Measurements from ENCODE around the gene BICDL2.
"Not testable (repeated sequence)": the region's sequence is repeated elsewhere in the genome, so short reads cannot be mapped to it uniquely, and the experiment has no call there.

Gene BICDL2

GRCh38 chr16:3056336-3057180, 19.8 kb upstream of the BICDL2 start:
- no peak overlapping the region for H3K27ac ChIP-seq (ENCODE audit: low read depth, low read length)
- peaks cover 6% of the 10 kb centered on the region for H3K4me1 ChIP-seq (ENCODE audit: control insufficient read depth, insufficient read depth, low read length)
- H3K9me3 ChIP-seq (ENCODE audit: control insufficient read depth, insufficient read depth, low read depth, low read length) = no peaks in the 10 kb centered on the region
- peaks cover 8% of the 10 kb centered on the region for H3K27me3 ChIP-seq (ENCODE audit: control insufficient read depth, insufficient read depth, low read length)
- H3K4me3 ChIP-seq (ENCODE audit: low read depth, low read length) = no peak overlapping the region
- peaks cover 15% of the 10 kb centered on the region for H3K36me3 ChIP-seq (ENCODE audit: control insufficient read depth, insufficient read depth, low read length)
- H3K9ac ChIP-seq (ENCODE audit: low read length) = no peak overlapping the region

- H3K36me3 ChIP-seq (ENCODE audit: control insufficient read depth, insufficient read depth, low read length) = peaks cover 15% of the 10 kb centered on the region
- H3K27me3 ChIP-seq (ENCODE audit: control insufficient read depth, insufficient read depth, low read length); H3K27ac ChIP-seq (ENCODE audit: low read depth, low read length); H3K4me3 ChIP-seq (ENCODE audit: low read depth, low read length); H3K4me1 ChIP-seq (ENCODE audit: control insufficient read depth, insufficient read depth, low read length); H3K9ac ChIP-seq (ENCODE audit: low read length); H3K9me3 ChIP-seq (ENCODE audit: control insufficient read depth, insufficient read depth, low read depth, low read length): not testable (repeated sequence)
Measured at GRCh38 chr16:3055734-3056115, 19.0 kb upstream of the BICDL2 start.

- peaks cover 15% of the 10 kb centered on the region for H3K36me3 ChIP-seq (ENCODE audit: control insufficient read depth, insufficient read depth, low read length)
- H3K27me3 ChIP-seq (ENCODE audit: control insufficient read depth, insufficient read depth, low read length) = peaks cover 12% of the 10 kb centered on the region
- H3K9me3 ChIP-seq (ENCODE audit: control insufficient read depth, insufficient read depth, low read depth, low read length) = no peaks in the 10 kb centered on the region
- H3K27ac ChIP-seq (ENCODE audit: low read depth, low read length) = no peak overlapping the region
- H3K4me1 ChIP-seq (ENCODE audit: control insufficient read depth, insufficient read depth, low read length) = peaks cover 6% of the 10 kb centered on the region
- no peak overlapping the region for H3K9ac ChIP-seq (ENCODE audit: low read length)
- H3K4me3 ChIP-seq (ENCODE audit: low read depth, low read length) = no peak overlapping the region
Measured at GRCh38 chr16:3054965-3055733, 18.4 kb upstream of the BICDL2 start.

- not testable (repeated sequence) for H3K27ac ChIP-seq (ENCODE audit: low read depth, low read length); H3K4me3 ChIP-seq (ENCODE audit: low read depth, low read length); H3K9me3 ChIP-seq (ENCODE audit: control insufficient read depth, insufficient read depth, low read depth, low read length); H3K4me1 ChIP-seq (ENCODE audit: control insufficient read depth, insufficient read depth, low read length); H3K9ac ChIP-seq (ENCODE audit: low read length)
- Histone ChIP-seq H3K36me3 (ENCODE audit: control insufficient read depth, insufficient read depth, low read length) (peaks cover 15% of the 10 kb centered on the region), H3K27me3 (ENCODE audit: control insufficient read depth, insufficient read depth, low read length) (peaks cover 28% of the 10 kb centered on the region)
Measured at GRCh38 chr16:3053330-3053710, 16.6 kb upstream of the BICDL2 start.

GRCh38 chr16:3052571-3053329, 16.0 kb upstream of the BICDL2 start:
- Histone ChIP-seq H3K36me3 (ENCODE audit: control insufficient read depth, insufficient read depth, low read length) (peaks cover 15% of the 10 kb centered on the region), H3K27me3 (ENCODE audit: control insufficient read depth, insufficient read depth, low read length) (peaks cover 30% of the 10 kb centered on the region)
- H3K27ac ChIP-seq (ENCODE audit: low read depth, low read length); H3K4me1 ChIP-seq (ENCODE audit: control insufficient read depth, insufficient read depth, low read length); H3K9ac ChIP-seq (ENCODE audit: low read length); H3K4me3 ChIP-seq (ENCODE audit: low read depth, low read length); H3K9me3 ChIP-seq (ENCODE audit: control insufficient read depth, insufficient read depth, low read depth, low read length): not testable (repeated sequence)

GRCh38 chr16:3051494-3051893, 14.8 kb upstream of the BICDL2 start:
- peaks cover 15% of the 10 kb centered on the region for H3K36me3 ChIP-seq (ENCODE audit: control insufficient read depth, insufficient read depth, low read length)

GRCh38 chr16:3051009-3051408, 14.3 kb upstream of the BICDL2 start:
- H3K4me1 ChIP-seq (ENCODE audit: control insufficient read depth, insufficient read depth, low read length) = no peaks in the 10 kb centered on the region
- H3K9me3 ChIP-seq (ENCODE audit: control insufficient read depth, insufficient read depth, low read depth, low read length) = no peaks in the 10 kb centered on the region
- H3K27ac ChIP-seq (ENCODE audit: low read depth, low read length) = no peak overlapping the region
- H3K36me3 ChIP-seq (ENCODE audit: control insufficient read depth, insufficient read depth, low read length) = peaks cover 15% of the 10 kb centered on the region
- no peak overlapping the region for H3K9ac ChIP-seq (ENCODE audit: low read length)
- peaks cover 43% of the 10 kb centered on the region for H3K27me3 ChIP-seq (ENCODE audit: control insufficient read depth, insufficient read depth, low read length)
- no peak overlapping the region for H3K4me3 ChIP-seq (ENCODE audit: low read depth, low read length)

More at GRCh38 chr16:3051494-3051893, 14.8 kb upstream of the BICDL2 start:
- Histone ChIP-seq H3K4me1 (ENCODE audit: control insufficient read depth, insufficient read depth, low read length) (no peaks in the 10 kb centered on the region), H3K4me3 (ENCODE audit: low read depth, low read length) (no peak overlapping the region), H3K27ac (ENCODE audit: low read depth, low read length) (no peak overlapping the region), H3K27me3 (ENCODE audit: control insufficient read depth, insufficient read depth, low read length) (peaks cover 38% of the 10 kb centered on the region), H3K9ac (ENCODE audit: low read length) (no peak overlapping the region), H3K9me3 (ENCODE audit: control insufficient read depth, insufficient read depth, low read depth, low read length) (no peaks in the 10 kb centered on the region)

GRCh38 chr16:3050487-3050886, 13.7 kb upstream of the BICDL2 start:
- Histone ChIP-seq H3K4me1 (ENCODE audit: control insufficient read depth, insufficient read depth, low read length) (no peaks in the 10 kb centered on the region), H3K9ac (ENCODE audit: low read length) (no peak overlapping the region), H3K27me3 (ENCODE audit: control insufficient read depth, insufficient read depth, low read length) (peaks cover 46% of the 10 kb centered on the region)

GRCh38 chr16:3049921-3050481, 13.3 kb upstream of the BICDL2 start:
- Histone ChIP-seq H3K27ac (ENCODE audit: low read depth, low read length) (no peak overlapping the region), H3K9me3 (ENCODE audit: control insufficient read depth, insufficient read depth, low read depth, low read length) (no peaks in the 10 kb centered on the region), H3K36me3 (ENCODE audit: control insufficient read depth, insufficient read depth, low read length) (peaks cover 12% of the 10 kb centered on the region), H3K4me1 (ENCODE audit: control insufficient read depth, insufficient read depth, low read length) (no peaks in the 10 kb centered on the region), H3K9ac (ENCODE audit: low read length) (no peak overlapping the region), H3K4me3 (ENCODE audit: low read depth, low read length) (no peak overlapping the region), H3K27me3 (ENCODE audit: control insufficient read depth, insufficient read depth, low read length) (peaks cover 49% of the 10 kb centered on the region)

More at GRCh38 chr16:3050487-3050886, 13.7 kb upstream of the BICDL2 start:
- H3K36me3 ChIP-seq (ENCODE audit: control insufficient read depth, insufficient read depth, low read length) = peaks cover 15% of the 10 kb centered on the region
- H3K9me3 ChIP-seq (ENCODE audit: control insufficient read depth, insufficient read depth, low read depth, low read length) = no peaks in the 10 kb centered on the region
- H3K27ac ChIP-seq (ENCODE audit: low read depth, low read length) = no peak overlapping the region
- H3K4me3 ChIP-seq (ENCODE audit: low read depth, low read length) = no peak overlapping the region

- no peaks in the 10 kb centered on the region for H3K4me1 ChIP-seq (ENCODE audit: control insufficient read depth, insufficient read depth, low read length)
- H3K27ac ChIP-seq (ENCODE audit: low read depth, low read length) = no peak overlapping the region
- peaks cover 59% of the 10 kb centered on the region for H3K27me3 ChIP-seq (ENCODE audit: control insufficient read depth, insufficient read depth, low read length)
- H3K36me3 ChIP-seq (ENCODE audit: control insufficient read depth, insufficient read depth, low read length) = no peaks in the 10 kb centered on the region
- H3K9me3 ChIP-seq (ENCODE audit: control insufficient read depth, insufficient read depth, low read depth, low read length) = no peaks in the 10 kb centered on the region
- peak overlapping the region; percentile 85 for H3K4me3 ChIP-seq (ENCODE audit: low read depth, low read length)
- no peak overlapping the region for H3K9ac ChIP-seq (ENCODE audit: low read length)
Measured at GRCh38 chr16:3047387-3047720, 10.6 kb upstream of the BICDL2 start.
